NCI-H524 (cell line): ENCODE data around the gene CDC14A.

Source experiments
- DNase-seq, 2 experiments: peaks; one replicate each; lab custom pipeline; 2025; lab: John Stamatoyannopoulos, UW

The CDC14A gene

GRCh38 chr1:100539836-100540536 lies 187.7 kb downstream of the CDC14A start:
- peak in 1 of 2 experiments; percentile 36 for DNase-seq

GRCh38 chr1:100542285-100542684 lies 190.0 kb downstream of the CDC14A start:
- DNase-seq = peak; percentile 82 to 93

GRCh38 chr1:100543640-100544039 lies 191.3 kb downstream of the CDC14A start:
- DNase-seq = peak in 1 of 2 experiments; percentile 22

GRCh38 chr1:100544791-100545190 lies 192.5 kb downstream of the CDC14A start:
- DNase-seq = no peak

GRCh38 chr1:100545855-100546254 lies 193.5 kb downstream of the CDC14A start:
- DNase-seq = no peak

GRCh38 chr1:100552031-100552430 lies 199.7 kb downstream of the CDC14A start:
- DNase-seq = no peak

GRCh38 chr1:100552922-100553321 lies 200.6 kb downstream of the CDC14A start:
- no peak for DNase-seq

GRCh38 chr1:100556181-100556580 lies 203.9 kb downstream of the CDC14A start:
- DNase-seq = no peak

GRCh38 chr1:100556925-100557605 lies 204.8 kb downstream of the CDC14A start:
- DNase-seq = no peak

GRCh38 chr1:100557606-100557953 lies 205.3 kb downstream of the CDC14A start:
- DNase-seq = no peak

- no peak for DNase-seq
Measured at GRCh38 chr1:100565533-100565932, 213.2 kb downstream of the CDC14A start.

- DNase-seq = no peak
Measured at GRCh38 chr1:100565937-100566699, 213.8 kb downstream of the CDC14A start.

GRCh38 chr1:100567062-100567461 lies 214.8 kb downstream of the CDC14A start:
- DNase-seq = no peak
